H1 (cell line): ENCODE results near the gene PSMD3. TPM values are rescaled to one million over a fixed set of nuclear protein-coding genes. Genes with fewer than 3 reads are reported as not detected.

Source experiments
- CTCF ChIA-PET: fragments of 300-600 bp; sonication (Branson Sonifier 250); formaldehyde crosslinking; loops from one replicate; lab custom pipeline; 2021; ENCODE audit not compliant: partially characterized antibody; lab: Charles Lee
- POLR2A ChIA-PET: fragments of 300-600 bp; sonication (Branson Sonifier 250); formaldehyde crosslinking; loops from one replicate; lab custom pipeline; 2021; ENCODE audit warnings: inconsistent platforms; ENCODE audit not compliant: partially characterized antibody; lab: Charles Lee
- DNase-seq, 2 experiments: peaks; one replicate each; pipeline versions ENCODE4 v3.0.0 to v3.0.0-alpha.2; 2010 to 2022; ENCODE audit warnings: low spot score in 2 of 2, low read depth in 1 of 2, mixed read lengths in 1 of 2
- FAIRE-seq: peaks from 2 replicates; lab custom pipeline; 2011; peaks lifted over from hg19 to GRCh38; lab: Jason Lieb, UNC
- H2AFZ ChIP-seq: 2 replicates; pipeline ENCODE4 v1.8.1; 2012; ENCODE audit warnings: low read length, inconsistent platforms
- H2AK5ac ChIP-seq: 2 replicates; pipeline ENCODE4 v1.6.1; 2013; ENCODE audit warnings: low read depth, low read length
- H2BK120ac ChIP-seq: replicated peaks from 2 replicates; pipeline ENCODE3; 2013; ENCODE audit warnings: low read depth, low read length, inconsistent platforms
- H2BK12ac ChIP-seq: 2 replicates; pipeline ENCODE4 v1.6.1; 2013; ENCODE audit warnings: low read depth, low read length
- H2BK15ac ChIP-seq: 2 replicates; pipeline ENCODE4 v1.6.1; 2013; ENCODE audit warnings: low read length
- H2BK20ac ChIP-seq: 2 replicates; pipeline ENCODE4 v1.6.1; 2013; ENCODE audit warnings: low read length
- H2BK5ac ChIP-seq: 2 replicates; pipeline ENCODE4 v1.6.1; 2013; ENCODE audit warnings: low read depth, low read length
- H3K14ac ChIP-seq: 2 replicates; pipeline ENCODE4 v1.6.1; 2013; ENCODE audit warnings: inconsistent platforms; ENCODE audit not compliant: insufficient read length
- H3K18ac ChIP-seq: 2 replicates; pipeline ENCODE4 v1.6.1; 2013; ENCODE audit warnings: low read length; ENCODE audit errors: extremely low read depth
- H3K23ac ChIP-seq: 2 replicates; pipeline ENCODE4 v1.6.1; 2013; ENCODE audit warnings: inconsistent platforms; ENCODE audit not compliant: insufficient read length
- H3K23me2 ChIP-seq: 2 replicates; pipeline ENCODE4 v1.6.1; 2013; ENCODE audit warnings: low read depth, low read length
- H3K27ac ChIP-seq: 2 replicates; pipeline ENCODE4 v1.6.1; 2011; ENCODE audit warnings: low read depth, low read length, inconsistent platforms
- H3K27me3 ChIP-seq, 4 experiments: replicated peaks in 1 of 4; 1 replicate in 1 of 4; 2 replicates in 3 of 4; pipeline versions ENCODE4 v1.6.1 to v1.8.1; 2011 to 2013; ENCODE audit warnings: low read length in 3 of 4, mild to moderate bottlenecking in 3 of 4, inconsistent platforms in 2 of 4, mixed read lengths in 2 of 4, moderate library complexity in 1 of 4; ENCODE audit not compliant: control insufficient read depth in 3 of 4, insufficient read depth in 3 of 4; ENCODE audit errors: extremely low read depth in 1 of 4
- H3K36me3 ChIP-seq, 4 experiments: 2 replicates each; pipeline versions ENCODE4 v1.6.1 to v1.8.1; 2011 to 2013; ENCODE audit warnings: mild to moderate bottlenecking in 4 of 4, low read length in 3 of 4, moderate library complexity in 2 of 4, control low read depth in 1 of 4, inconsistent platforms in 1 of 4; ENCODE audit not compliant: insufficient read depth in 4 of 4, control insufficient read depth in 2 of 4
- H3K4ac ChIP-seq: replicated peaks from 2 replicates; pipeline ENCODE3; 2013; ENCODE audit warnings: low read length, low read depth, mixed read lengths, inconsistent platforms; ENCODE audit not compliant: insufficient read length
- H3K4me1 ChIP-seq, 4 experiments: replicated peaks in 1 of 4; 1 replicate in 1 of 4; 2 replicates in 3 of 4; pipeline versions ENCODE4 v1.6.1 to v1.8.1; 2011 to 2013; ENCODE audit warnings: low read length in 3 of 4, inconsistent platforms in 2 of 4, mixed read lengths in 1 of 4; ENCODE audit not compliant: insufficient read depth in 4 of 4, control insufficient read depth in 3 of 4
- H3K4me2 ChIP-seq, 2 experiments: 2 replicates each; pipeline versions ENCODE4 v1.6.1 to v1.8.1; 2011 to 2013; ENCODE audit warnings: low read depth in 2 of 2, low read length in 2 of 2, control low read depth in 1 of 2, inconsistent platforms in 1 of 2, mild to moderate bottlenecking in 1 of 2; ENCODE audit not compliant: insufficient read depth in 1 of 2
- H3K4me3 ChIP-seq, 4 experiments: fragments of 200-600, 300-600 bp in 1 of 4; sonication (generic), shearing (Covaris generic), sonication (Bioruptor Twin) in 1 of 4; 2 replicates each; pipeline versions ENCODE4 v1.5.1 to v1.8.1; 2011 to 2016; ENCODE audit warnings: low read length in 4 of 4, low read depth in 3 of 4, control low read depth in 2 of 4, inconsistent platforms in 2 of 4, mild to moderate bottlenecking in 2 of 4, mixed read lengths in 1 of 4, moderate library complexity in 1 of 4; ENCODE audit not compliant: insufficient read depth in 2 of 4; ENCODE audit errors: extremely low read depth in 1 of 4
- H3K56ac ChIP-seq: replicated peaks from 2 replicates; pipeline ENCODE3; 2013; ENCODE audit warnings: low read depth, mild to moderate bottlenecking, mixed read lengths, low read length, inconsistent platforms; ENCODE audit not compliant: insufficient read length
- H3K79me1 ChIP-seq: 2 replicates; pipeline ENCODE4 v1.6.1; 2013; ENCODE audit warnings: low read depth, low read length, control low read depth
- H3K79me2 ChIP-seq, 2 experiments: 2 replicates each; pipeline versions ENCODE4 v1.6.1 to v1.8.1; 2012 to 2013; ENCODE audit warnings: low read length in 2 of 2, mild to moderate bottlenecking in 2 of 2, inconsistent platforms in 1 of 2; ENCODE audit not compliant: insufficient read depth in 2 of 2, control insufficient read depth in 1 of 2
- H3K9ac ChIP-seq, 4 experiments: replicated peaks in 1 of 4; 1 replicate in 1 of 4; 2 replicates in 3 of 4; pipeline versions ENCODE4 v1.6.1 to v1.8.1; 2011 to 2013; ENCODE audit warnings: low read depth in 3 of 4, low read length in 3 of 4, control low read depth in 2 of 4, mild to moderate bottlenecking in 2 of 4, moderate library complexity in 2 of 4, inconsistent platforms in 1 of 4; ENCODE audit errors: extremely low read depth in 1 of 4
- H3K9me3 ChIP-seq, 2 experiments: 2 replicates each; pipeline versions ENCODE4 v1.6.1 to v1.8.1; 2012 to 2013; ENCODE audit warnings: mild to moderate bottlenecking in 2 of 2, moderate library complexity in 2 of 2, control low read depth in 1 of 2, inconsistent platforms in 1 of 2, low read depth in 1 of 2, low read length in 1 of 2, mixed read lengths in 1 of 2; ENCODE audit not compliant: insufficient read depth in 2 of 2
- H4K20me1 ChIP-seq, 2 experiments: replicated peaks in 1 of 2; 2 replicates each; pipeline versions ENCODE3 to v1.8.1; 2011 to 2013; ENCODE audit warnings: inconsistent platforms in 2 of 2, low read length in 2 of 2, mild to moderate bottlenecking in 1 of 2; ENCODE audit not compliant: insufficient read depth in 2 of 2, control insufficient read depth in 1 of 2
- H4K5ac ChIP-seq: 2 replicates; pipeline ENCODE4 v1.6.1; 2013; ENCODE audit warnings: low read length, low read depth, mixed read lengths, inconsistent platforms; ENCODE audit not compliant: insufficient read length
- H4K8ac ChIP-seq: 2 replicates; pipeline ENCODE4 v1.8.0; 2013; ENCODE audit warnings: mild to moderate bottlenecking, moderate library complexity, low read length, inconsistent platforms; ENCODE audit not compliant: insufficient read depth; ENCODE audit errors: extremely low read depth
- H4K91ac ChIP-seq: replicated peaks from 2 replicates; pipeline ENCODE3; 2013; ENCODE audit warnings: low read length, mixed read lengths, inconsistent platforms; ENCODE audit not compliant: insufficient read length
- CEBPB ChIP-seq: IDR thresholded peaks from 2 replicates; pipeline ENCODE4 v1.6.1; 2012; ENCODE audit warnings: low read depth, low read length
- CHD1 ChIP-seq: IDR thresholded peaks from 2 replicates; pipeline ENCODE4 v1.6.1; 2012; ENCODE audit warnings: low read depth, low read length, improper control_type of control experiment
- CHD2 ChIP-seq: IDR thresholded peaks from 2 replicates; pipeline ENCODE4 v1.6.1; 2012; ENCODE audit warnings: low read length, improper control_type of control experiment
- CTBP2 ChIP-seq: IDR thresholded peaks from 2 replicates; pipeline ENCODE4 v1.7.0; 2011; ENCODE audit warnings: borderline replicate concordance, mild to moderate bottlenecking, moderate library complexity, mixed read lengths, low read length; ENCODE audit not compliant: insufficient read depth, insufficient read length
- FOSL1 ChIP-seq: IDR thresholded peaks from 2 replicates; pipeline ENCODE4 v1.6.1; 2011; ENCODE audit warnings: mild to moderate bottlenecking, low read depth, low read length, moderate library complexity; ENCODE audit not compliant: insufficient read depth
- GTF2F1 ChIP-seq: IDR thresholded peaks from 2 replicates; pipeline ENCODE4 v1.6.1; 2012; ENCODE audit warnings: low read depth, low read length, improper control_type of control experiment, borderline replicate concordance
- PHF8 ChIP-seq: fragments of 200-600 bp; sonication (generic); conservative IDR thresholded peaks from 2 replicates; pipeline ENCODE4 v1.7.1; 2012; ENCODE audit warnings: low read depth, mild to moderate bottlenecking, inconsistent platforms, low read length, moderate library complexity
- POLR2A ChIP-seq, 2 experiments: IDR thresholded peaks; 1 replicate in 1 of 2; 2 replicates in 1 of 2; pipeline ENCODE4 v1.6.1; 2011; ENCODE audit warnings: low read depth in 2 of 2, low read length in 2 of 2, mild to moderate bottlenecking in 2 of 2; ENCODE audit errors: control extremely low read depth in 1 of 2
- SAP30 ChIP-seq: fragments of 300-600 bp; sonication (generic); IDR thresholded peaks from 2 replicates; pipeline ENCODE4 v1.7.1; 2012; ENCODE audit warnings: low read length, moderate library complexity, mild to moderate bottlenecking, inconsistent platforms; ENCODE audit not compliant: insufficient read depth, insufficient replicate concordance
- SIN3A ChIP-seq, 2 experiments: IDR thresholded peaks in 1 of 2; conservative IDR thresholded peaks in 1 of 2; 2 replicates each; pipeline ENCODE4 v1.6.1; 2011 to 2012; ENCODE audit warnings: low read length in 2 of 2, improper control_type of control experiment in 1 of 2, low read depth in 1 of 2, mild to moderate bottlenecking in 1 of 2
- SP1 ChIP-seq: IDR thresholded peaks from 2 replicates; pipeline ENCODE4 v1.6.1; 2011; ENCODE audit warnings: low read depth, low read length
- SUZ12 ChIP-seq: fragments of 200-600 bp; sonication (generic); IDR thresholded peaks from 2 replicates; pipeline ENCODE4 v1.6.1; 2012; ENCODE audit warnings: mild to moderate bottlenecking, inconsistent platforms, low read length, moderate library complexity, mixed read lengths
- ZNF274 ChIP-seq: IDR thresholded peaks from 2 replicates; pipeline ENCODE4 v1.7.0; 2012; ENCODE audit warnings: low read length, borderline replicate concordance; ENCODE audit errors: extremely low read depth
- WGBS, 2 experiments: shearing (Covaris generic) in 1 of 2; methylation state at CpG; one replicate each; pipeline versions ENCODE4 v1.1.6 to v1.1.7; 2013 to 2015; ENCODE audit warnings: low lambda C conversion rate in 2 of 2, mixed read lengths in 2 of 2, inconsistent platforms in 1 of 2, low coverage in 1 of 2, missing lambda C conversion rate in 1 of 2; ENCODE audit not compliant: insufficient replicate concordance in 2 of 2, insufficient coverage in 1 of 2, insufficient read length in 1 of 2; ENCODE audit errors: extremely low coverage in 1 of 2, missing lambda C conversion rate in 1 of 2; 5-methylcytosine and 5-hydroxymethylcytosine counted together
- polyA plus RNA-seq, 7 experiments: library from polyadenylated mRNA; depleted of rRNA in 3 of 7; stranded (reverse) in 5 of 7; unstranded in 2 of 7; fragments of >200 nt in 5 of 7; fragments of 200-250 nt in 2 of 7; gene quantifications; 1 replicate in 5 of 7; 2 replicates in 1 of 7; 4 replicates in 1 of 7; pipeline versions ENCODE4 v1.2.1 to v1.2.3, GENCODE V29; 2011 to 2013; ENCODE audit warnings: missing spikeins in 2 of 7, mixed read lengths in 2 of 7
- total RNA-seq: library from RNA; stranded (reverse); fragmentation: NEBNext Ultra II Directional; extraction: Animal tissue kit (Norgen Biotek cat#: 25700); gene quantifications from 2 replicates; pipeline ENCODE4 v1.2.1, GENCODE V29; 2021
- TF ChIP-seq, protein P1 (sequence below): IDR thresholded peaks from 2 replicates; pipeline ENCODE4 v1.6.1; 2012; ENCODE audit warnings: inconsistent platforms

Gene PSMD3
- total and polyA plus RNA-seq, 2 of the 8 experiments (the other 6 are each of a cell fraction or from before 2014, with no cell fraction given): 151 to 198 TPM

DNA sequence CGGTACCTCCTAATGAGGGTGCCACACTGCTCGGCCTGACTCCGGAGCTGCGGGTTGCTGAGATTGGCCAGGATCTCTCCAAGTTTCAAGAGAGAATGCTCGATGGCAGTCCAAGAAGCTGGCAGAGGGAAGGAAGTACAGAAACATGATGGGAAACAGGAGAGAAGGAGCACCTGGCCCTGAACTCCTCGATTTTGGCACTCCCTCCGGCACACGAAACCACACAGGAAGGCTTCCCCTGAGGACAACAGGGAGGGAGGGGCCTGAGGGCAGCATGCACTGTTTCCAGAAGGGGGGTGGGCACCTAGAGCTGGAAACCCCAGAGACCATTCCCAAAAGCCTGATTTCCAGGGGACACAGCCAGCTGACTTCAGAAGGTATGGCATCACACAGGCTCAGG lies 52.7 kb downstream of the PSMD3 start:
- H3K27ac ChIP-seq: no peak overlapping the region
- H2BK20ac ChIP-seq: no peak overlapping the region
- no peak overlapping the region for H2BK120ac ChIP-seq
- H3K18ac ChIP-seq: no peak overlapping the region
- H3K4me2 ChIP-seq: no peak overlapping the region
- WGBS, 2 experiments: 89% methylated on average over 8 of the region's 8 CpGs; no CpG with 5 or more reads in 1 of the 2 experiments
- no peaks in the 10 kb centered on the region for H3K27me3 ChIP-seq
- no peak overlapping the region for H3K4ac ChIP-seq
- no peak overlapping the region for H2BK5ac ChIP-seq
- no peak overlapping the region for H2BK12ac ChIP-seq
- H2BK15ac ChIP-seq: no peak overlapping the region
- no peak overlapping the region for H3K23ac ChIP-seq
- H3K79me2 ChIP-seq: no peaks in the 10 kb centered on the region
- no peak overlapping the region for H3K14ac ChIP-seq
- H3K36me3 ChIP-seq: peaks cover 11 to 38% (median 20%) of the 10 kb centered on the region in 4 experiments
- H4K5ac ChIP-seq: no peak overlapping the region
- H4K8ac ChIP-seq: no peak overlapping the region
- no peaks in the 10 kb centered on the region for H3K79me1 ChIP-seq
- H3K9me3 ChIP-seq: no peaks in the 10 kb centered on the region
- H3K4me3 ChIP-seq: no peak overlapping the region
- POLR2A ChIA-PET: interaction anchor here (1.0 to 2.6 kb wide), 3 partner anchors 12 to 21 kb away, joined by 3 to 6 read pairs (median 3); partner anchors contain the start of gene MED24
- H2AK5ac ChIP-seq: no peak overlapping the region
- peaks cover 0 to 5% of the 10 kb centered on the region in 2 experiments for H4K20me1 ChIP-seq
- no peaks in the 10 kb centered on the region for H3K23me2 ChIP-seq
- H4K91ac ChIP-seq: no peak overlapping the region
- no peak for DNase-seq
- H3K9ac ChIP-seq: no peak overlapping the region
- no peak overlapping the region for H3K56ac ChIP-seq
- H2AFZ ChIP-seq: no peak overlapping the region
- CTCF ChIA-PET: interaction anchor here (0.6 to 29.7 kb wide), 9 partner anchors 11 to 261 kb away, joined by 3 to 876 read pairs (median 6); partner anchors contain the start of genes CSF3, MED24 and THRA
- no peak for FAIRE-seq
- peaks cover 0 to 6% (median 1%) of the 10 kb centered on the region in 4 experiments; a peak in 4 of 7 replicates for H3K4me1 ChIP-seq
- TF ChIP-seq SIN3A (conservative IDR thresholded peaks at IDR 0.05 in 1 of 2, IDR thresholded peaks at IDR 0.05 in 1 of 2; ENCODE audit: low read depth in 1 of 2, low read length in 2 of 2) (no peak), CHD2 (no peak), ZNF274 (no peak), CHD1 (no peak), CTBP2 (no peak), SP1 (no peak), PHF8 (no peak), SAP30 (no peak), CEBPB (no peak), SUZ12 (no peak), FOSL1 (no peak), POLR2A (IDR thresholded peaks at IDR 0.05; ENCODE audit: control extremely low read depth in 1 of 2, low read depth in 2 of 2, low read length in 2 of 2) (no peak), GTF2F1 (no peak)
- TF ChIP-seq, protein P1, sequence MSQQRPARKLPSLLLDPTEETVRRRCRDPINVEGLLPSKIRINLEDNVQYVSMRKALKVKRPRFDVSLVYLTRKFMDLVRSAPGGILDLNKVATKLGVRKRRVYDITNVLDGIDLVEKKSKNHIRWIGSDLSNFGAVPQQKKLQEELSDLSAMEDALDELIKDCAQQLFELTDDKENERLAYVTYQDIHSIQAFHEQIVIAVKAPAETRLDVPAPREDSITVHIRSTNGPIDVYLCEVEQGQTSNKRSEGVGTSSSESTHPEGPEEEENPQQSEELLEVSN: no peak
